OCI-LY7 (cell line): ENCODE results near the gene RELN.

Source experiments
- CTCF ChIP-seq: fragments of 200-600 bp; sonication (generic); conservative IDR thresholded peaks from 2 replicates; pipeline ENCODE4 v1.5.1; 2014; ENCODE audit warnings: mild to moderate bottlenecking, antibody characterized with exemption, low read length, moderate library complexity, mixed read lengths
- EZH2phosphoT487 ChIP-seq: fragments of 200-600 bp; sonication (generic); IDR thresholded peaks from 2 replicates; pipeline ENCODE4 v1.6.1; 2018; ENCODE audit warnings: low read depth, borderline replicate concordance, mild to moderate bottlenecking, mixed run types, antibody characterized with exemption, low read length, moderate library complexity, mixed read lengths

- no peak for TF ChIP-seq CTCF
- TF ChIP-seq EZH2phosphoT487: no peak
Measured at GRCh38 chr7:103996639-103997038, 7.2 kb upstream of the RELN start.
